CD4-positive, alpha-beta T cell treated with Interleukin-15 for 4 hours (primary cell): ENCODE measurements around the gene GSK3B.

ENCODE experiments used
- DNase-seq: peaks from one replicate; pipeline ENCODE4 v3.0.0-alpha.2; 2020; ENCODE audit warnings: low spot score

Gene GSK3B

GRCh38 chr3:120093911-120094775 is at the start of gene GSK3B:
GSK3B (minus strand) TSS chr3:120094447; CDS start chr3:120093434, 1,013 bp downstream.
- DNase-seq = peak; percentile 61

GRCh38 chr3:120143676-120144075 is 49.4 kb upstream of the GSK3B start:
- no peak for DNase-seq

- DNase-seq = no peak
Measured at GRCh38 chr3:120142236-120142635, 48.0 kb upstream of the GSK3B start.

GRCh38 chr3:120140098-120140742 is 46.0 kb upstream of the GSK3B start:
- DNase-seq = no peak

- no peak for DNase-seq
Measured at GRCh38 chr3:120139140-120139539, 44.9 kb upstream of the GSK3B start.

GRCh38 chr3:120137548-120137947 is 43.3 kb upstream of the GSK3B start:
- DNase-seq = no peak

GRCh38 chr3:120130656-120131055 is 36.4 kb upstream of the GSK3B start:
- no peak for DNase-seq

- DNase-seq = no peak
Measured at GRCh38 chr3:120129718-120130513, 35.7 kb upstream of the GSK3B start.

- DNase-seq = no peak
Measured at GRCh38 chr3:120129051-120129450, 34.8 kb upstream of the GSK3B start.

- no peak for DNase-seq
Measured at GRCh38 chr3:120125992-120126391, 31.7 kb upstream of the GSK3B start.

GRCh38 chr3:120119846-120120510 is 25.7 kb upstream of the GSK3B start:
- no peak for DNase-seq

GRCh38 chr3:120114981-120115380 is 20.7 kb upstream of the GSK3B start:
- DNase-seq = no peak

- no peak for DNase-seq
Measured at GRCh38 chr3:120114376-120114775, 20.1 kb upstream of the GSK3B start.

- no peak for DNase-seq
Measured at GRCh38 chr3:120113128-120114116, 19.2 kb upstream of the GSK3B start.

- DNase-seq = no peak
Measured at GRCh38 chr3:120111898-120112297, 17.7 kb upstream of the GSK3B start.

GRCh38 chr3:120103276-120103675 is 9.0 kb upstream of the GSK3B start:
- no peak for DNase-seq

GRCh38 chr3:120102674-120103073 is 8.4 kb upstream of the GSK3B start:
- DNase-seq = no peak

- DNase-seq = no peak
Measured at GRCh38 chr3:120102232-120102631, 8.0 kb upstream of the GSK3B start.

GRCh38 chr3:120101624-120102023 is 7.4 kb upstream of the GSK3B start:
- no peak for DNase-seq

- no peak for DNase-seq
Measured at GRCh38 chr3:120100711-120101110, 6.5 kb upstream of the GSK3B start.

- DNase-seq = no peak
Measured at GRCh38 chr3:120098710-120099109, 4.5 kb upstream of the GSK3B start.
